HepG2 (cell line): Measurements from ENCODE around the gene TNP2. TPM values are rescaled to one million over a fixed set of nuclear protein-coding genes. Genes with fewer than 3 reads are reported as not detected.

Experiments
- BRCA1 ChIP-seq: sonication (generic); formaldehyde crosslinking; IDR thresholded peaks from 2 replicates; pipeline ENCODE4 v1.4.0; 2020; ENCODE audit warnings: missing genetic modification reagents
- ELF1 ChIP-seq: sonication (generic); formaldehyde crosslinking; IDR thresholded peaks from 2 replicates; pipeline ENCODE4 v1.4.0; 2020; ENCODE audit warnings: missing genetic modification reagents
- HNRNPL ChIP-seq: fragments of 200-400 bp; formaldehyde crosslinking; IDR thresholded peaks from 2 replicates; pipeline ENCODE4 v1.6.1; 2017; ENCODE audit warnings: mild to moderate bottlenecking, low read depth, low read length
- MED13 ChIP-seq: sonication (generic); formaldehyde crosslinking; IDR thresholded peaks from 2 replicates; pipeline ENCODE4 v1.5.0; 2020; ENCODE audit warnings: missing genetic modification reagents
- PLRG1 ChIP-seq: fragments of 450-650 bp; conservative IDR thresholded peaks from 2 replicates; pipeline ENCODE4 v1.6.1; 2016
- SRY ChIP-seq: sonication (generic); formaldehyde crosslinking; IDR thresholded peaks from 2 replicates; pipeline ENCODE4 v1.8.0; 2022; ENCODE audit warnings: mild to moderate bottlenecking, missing genetic modification reagents
- TERF1 ChIP-seq: sonication (generic); formaldehyde crosslinking; IDR thresholded peaks from 2 replicates; pipeline ENCODE4 v1.8.0; 2022; ENCODE audit warnings: mild to moderate bottlenecking, missing genetic modification reagents, moderate library complexity
- YY1 ChIP-seq: IDR thresholded peaks from 2 replicates; pipeline ENCODE4 v1.6.1; 2011; ENCODE audit warnings: low read length, low read depth, moderate library complexity, mild to moderate bottlenecking; ENCODE audit not compliant: insufficient read depth, insufficient replicate concordance
- ZC3H4 ChIP-seq: sonication (generic); formaldehyde crosslinking; IDR thresholded peaks from 2 replicates; pipeline ENCODE4 v1.4.0; 2020; ENCODE audit warnings: missing genetic modification reagents, borderline replicate concordance
- ZNF101 ChIP-seq: sonication (generic); formaldehyde crosslinking; IDR thresholded peaks from 2 replicates; pipeline ENCODE4 v1.4.0; 2020; ENCODE audit warnings: mild to moderate bottlenecking, low read depth, missing genetic modification reagents, borderline replicate concordance
- ZNF326 ChIP-seq: sonication (generic); formaldehyde crosslinking; IDR thresholded peaks from 2 replicates; pipeline ENCODE4 v1.4.0; 2020; ENCODE audit warnings: missing genetic modification reagents, borderline replicate concordance
- ZNF615 ChIP-seq: sonication (generic); formaldehyde crosslinking; IDR thresholded peaks from 2 replicates; pipeline ENCODE4 v1.5.0; 2020; ENCODE audit warnings: mild to moderate bottlenecking, missing genetic modification reagents, borderline replicate concordance
- ZNF646 ChIP-seq: sonication (generic); formaldehyde crosslinking; IDR thresholded peaks from 2 replicates; pipeline ENCODE4 v1.9.0; 2021; ENCODE audit warnings: mild to moderate bottlenecking, missing genetic modification reagents
- polyA plus RNA-seq, 8 experiments: library from polyadenylated mRNA; depleted of rRNA in 3 of 8; stranded (reverse) in 7 of 8; unstranded in 1 of 8; fragments of >200 nt; fragmentation: Illumina TruSeq in 4 of 8; extraction: Trizol in 4 of 8; gene quantifications; 2 replicates each; pipeline versions ENCODE4 v1.2.1 to v1.2.3, GENCODE V29; 2011 to 2016; ENCODE audit warnings: low read depth in 4 of 8, missing spikeins in 1 of 8, mixed read lengths in 1 of 8; ENCODE audit not compliant: insufficient read depth in 1 of 8
- total RNA-seq, 5 experiments: library from RNA; depleted of rRNA; stranded (reverse); fragments of >200 nt; fragmentation: Illumina TruSeq; extraction: Trizol; gene quantifications; 2 replicates each; pipeline ENCODE4 v1.2.3, GENCODE V29; 2016; ENCODE audit warnings: low read depth in 1 of 5
- TF ChIP-seq, protein P1 (sequence below): sonication (generic); formaldehyde crosslinking; IDR thresholded peaks from 2 replicates; pipeline ENCODE4 v1.4.0; 2020; ENCODE audit warnings: missing genetic modification reagents, borderline replicate concordance
- TF ChIP-seq, protein P2 (sequence below): IDR thresholded peaks from 2 replicates; pipeline ENCODE4 v1.6.1; 2018; ENCODE audit warnings: missing genetic modification reagents, mild to moderate bottlenecking, missing compliant biosample characterization

The TNP2 gene
- total and polyA plus RNA-seq, 2 of the 13 experiments (the other 11 are each of a cell fraction or from before 2014, with no cell fraction given): not detected

DNA sequence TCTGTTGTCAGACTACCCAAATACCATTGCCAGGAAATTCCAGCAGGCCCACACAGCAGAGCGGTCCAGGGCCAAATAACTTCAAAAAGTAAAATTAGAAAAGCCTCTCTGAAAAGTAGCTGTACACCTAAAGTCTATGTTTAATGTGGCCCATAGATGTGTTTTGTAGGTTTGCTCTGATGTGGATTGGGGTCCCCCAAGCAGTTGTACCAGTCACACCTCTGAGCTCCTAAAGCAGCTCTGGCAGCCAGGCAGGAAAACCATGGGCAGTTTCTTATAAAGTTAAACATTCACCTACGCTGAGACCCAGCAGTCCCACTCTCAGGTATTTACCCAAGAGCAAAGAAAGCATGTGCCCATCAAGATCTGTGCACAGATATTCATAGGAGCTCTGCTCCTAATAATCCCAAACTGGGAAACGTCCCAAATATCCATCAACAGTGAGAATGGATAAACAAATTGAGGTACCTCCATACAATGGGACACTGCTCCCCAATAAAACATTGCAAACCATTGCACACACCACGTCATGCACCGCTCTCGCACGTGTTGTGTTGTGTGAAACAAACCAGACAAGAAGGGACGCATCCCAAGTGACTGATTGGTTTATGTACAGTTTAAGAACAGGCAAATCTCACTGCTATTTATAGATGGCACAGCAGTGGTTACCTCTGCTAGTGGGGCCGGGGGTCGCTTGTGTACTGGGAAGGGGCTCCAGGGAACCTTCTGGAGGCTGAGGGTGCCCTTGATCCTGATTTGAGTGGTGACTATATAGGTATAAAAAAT, 27.8 kb upstream of the TNP2 start (continued):
- no peak for TF ChIP-seq TERF1
- no peak for TF ChIP-seq ZNF326
- peak; percentile 86; the same call in 1 of the 2 replicates for TF ChIP-seq BRCA1 (CRISPR knock-in tag)
- TF ChIP-seq HNRNPL: no peak
- TF ChIP-seq SRY (CRISPR knock-in tag): peak; percentile 66; the same call in 1 of the 2 replicates
- TF ChIP-seq PLRG1: no peak
- TF ChIP-seq ZNF101 (CRISPR knock-in tag): no peak
- TF ChIP-seq, protein P1, sequence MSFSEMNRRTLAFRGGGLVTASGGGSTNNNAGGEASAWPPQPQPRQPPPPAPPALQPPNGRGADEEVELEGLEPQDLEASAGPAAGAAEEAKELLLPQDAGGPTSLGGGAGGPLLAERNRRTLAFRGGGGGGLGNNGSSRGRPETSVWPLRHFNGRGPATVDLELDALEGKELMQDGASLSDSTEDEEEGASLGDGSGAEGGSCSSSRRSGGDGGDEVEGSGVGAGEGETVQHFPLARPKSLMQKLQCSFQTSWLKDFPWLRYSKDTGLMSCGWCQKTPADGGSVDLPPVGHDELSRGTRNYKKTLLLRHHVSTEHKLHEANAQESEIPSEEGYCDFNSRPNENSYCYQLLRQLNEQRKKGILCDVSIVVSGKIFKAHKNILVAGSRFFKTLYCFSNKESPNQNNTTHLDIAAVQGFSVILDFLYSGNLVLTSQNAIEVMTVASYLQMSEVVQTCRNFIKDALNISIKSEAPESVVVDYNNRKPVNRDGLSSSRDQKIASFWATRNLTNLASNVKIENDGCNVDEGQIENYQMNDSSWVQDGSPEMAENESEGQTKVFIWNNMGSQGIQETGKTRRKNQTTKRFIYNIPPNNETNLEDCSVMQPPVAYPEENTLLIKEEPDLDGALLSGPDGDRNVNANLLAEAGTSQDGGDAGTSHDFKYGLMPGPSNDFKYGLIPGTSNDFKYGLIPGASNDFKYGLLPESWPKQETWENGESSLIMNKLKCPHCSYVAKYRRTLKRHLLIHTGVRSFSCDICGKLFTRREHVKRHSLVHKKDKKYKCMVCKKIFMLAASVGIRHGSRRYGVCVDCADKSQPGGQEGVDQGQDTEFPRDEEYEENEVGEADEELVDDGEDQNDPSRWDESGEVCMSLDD (CRISPR knock-in tag): no peak; the same call in 1 of the 2 replicates
- TF ChIP-seq, protein P2, sequence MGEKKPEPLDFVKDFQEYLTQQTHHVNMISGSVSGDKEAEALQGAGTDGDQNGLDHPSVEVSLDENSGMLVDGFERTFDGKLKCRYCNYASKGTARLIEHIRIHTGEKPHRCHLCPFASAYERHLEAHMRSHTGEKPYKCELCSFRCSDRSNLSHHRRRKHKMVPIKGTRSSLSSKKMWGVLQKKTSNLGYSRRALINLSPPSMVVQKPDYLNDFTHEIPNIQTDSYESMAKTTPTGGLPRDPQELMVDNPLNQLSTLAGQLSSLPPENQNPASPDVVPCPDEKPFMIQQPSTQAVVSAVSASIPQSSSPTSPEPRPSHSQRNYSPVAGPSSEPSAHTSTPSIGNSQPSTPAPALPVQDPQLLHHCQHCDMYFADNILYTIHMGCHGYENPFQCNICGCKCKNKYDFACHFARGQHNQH (CRISPR knock-in tag): peak; percentile 77
- no peak for TF ChIP-seq ZC3H4 (CRISPR knock-in tag)
- no peak for TF ChIP-seq YY1
- TF ChIP-seq MED13: 0 out of 2 replicates have a peak, but pooled peaks have one; percentile 59
- TF ChIP-seq ZNF646 (CRISPR knock-in tag): peak; percentile 63; the same call in 1 of the 2 replicates
- TF ChIP-seq ZNF615 (CRISPR knock-in tag): no peak
- peak; percentile 10; the same call in 1 of the 2 replicates for TF ChIP-seq ELF1 (CRISPR knock-in tag)
